Mesothelial cell of epicardium (in vitro differentiated cells): ENCODE results near the gene ABCC11. TPM values are rescaled to one million over a fixed set of nuclear protein-coding genes. Genes with fewer than 3 reads are reported as not detected.

Source experiments
- DNase-seq, 2 experiments: peaks; one replicate each; pipeline ENCODE4 v3.0.0; 2021; ENCODE audit warnings: low spot score in 2 of 2; ENCODE audit not compliant: unreplicated experiment in 2 of 2
- H3K27ac Mint-ChIP-seq: 2 replicates; pipeline ENCODE4 v1.8.0; 2021; ENCODE audit warnings: mixed read lengths
- H3K27me3 Mint-ChIP-seq: 2 replicates; pipeline ENCODE4 v1.8.0; 2021; ENCODE audit warnings: low read depth, mixed read lengths
- H3K36me3 Mint-ChIP-seq: 2 replicates; pipeline ENCODE4 v1.8.0; 2021; ENCODE audit warnings: mixed read lengths
- H3K4me1 Mint-ChIP-seq: 2 replicates; pipeline ENCODE4 v1.8.0; 2021; ENCODE audit warnings: mixed read lengths
- H3K4me3 Mint-ChIP-seq: 2 replicates; pipeline ENCODE4 v1.8.0; 2021; ENCODE audit warnings: mild to moderate bottlenecking, moderate library complexity, mixed read lengths
- H3K9me3 Mint-ChIP-seq: 2 replicates; pipeline ENCODE4 v1.8.0; 2021; ENCODE audit warnings: mixed read lengths
- total RNA-seq: library from RNA; stranded (reverse); gene quantifications from 3 replicates; pipeline ENCODE4 v1.2.1, GENCODE V29; 2021
- TF ChIP-seq, protein P1 (sequence below): fragments of 200-600 bp; sonication (generic); IDR thresholded peaks from one replicate; pipeline ENCODE4 v1.5.0; 2021; ENCODE audit warnings: antibody characterized with exemption; ENCODE audit not compliant: unreplicated experiment

ABCC11 gene
- total RNA-seq, 1 donor from 2014 or later: 0.47 TPM

DNA sequence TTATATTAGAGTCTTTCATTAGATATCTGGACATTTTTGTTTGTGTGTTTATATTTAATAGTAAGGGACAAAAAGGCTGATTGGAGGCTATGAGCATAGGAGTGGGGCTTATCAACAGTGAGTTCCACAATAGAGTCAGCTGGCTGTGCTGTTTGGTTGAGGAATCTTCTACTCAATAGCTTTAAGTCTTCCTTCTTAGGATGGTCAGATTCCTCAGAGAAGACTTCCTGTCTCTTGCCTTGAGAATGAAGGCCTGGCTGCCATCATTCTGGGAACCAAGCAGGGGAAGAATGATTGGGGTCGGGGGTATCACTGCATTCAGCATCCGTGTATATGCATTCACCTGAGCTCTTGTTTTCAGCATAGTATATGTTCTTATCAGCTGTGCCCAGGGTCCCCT is 31.9 kb upstream of the ABCC11 start:
- peaks cover 14% of the 10 kb centered on the region for H3K4me1 Mint-ChIP-seq
- no peak overlapping the region for H3K4me3 Mint-ChIP-seq
- H3K27ac Mint-ChIP-seq: no peak overlapping the region
- no peaks in the 10 kb centered on the region for H3K9me3 Mint-ChIP-seq
- H3K36me3 Mint-ChIP-seq: peaks cover 26% of the 10 kb centered on the region
- TF ChIP-seq, protein P1, sequence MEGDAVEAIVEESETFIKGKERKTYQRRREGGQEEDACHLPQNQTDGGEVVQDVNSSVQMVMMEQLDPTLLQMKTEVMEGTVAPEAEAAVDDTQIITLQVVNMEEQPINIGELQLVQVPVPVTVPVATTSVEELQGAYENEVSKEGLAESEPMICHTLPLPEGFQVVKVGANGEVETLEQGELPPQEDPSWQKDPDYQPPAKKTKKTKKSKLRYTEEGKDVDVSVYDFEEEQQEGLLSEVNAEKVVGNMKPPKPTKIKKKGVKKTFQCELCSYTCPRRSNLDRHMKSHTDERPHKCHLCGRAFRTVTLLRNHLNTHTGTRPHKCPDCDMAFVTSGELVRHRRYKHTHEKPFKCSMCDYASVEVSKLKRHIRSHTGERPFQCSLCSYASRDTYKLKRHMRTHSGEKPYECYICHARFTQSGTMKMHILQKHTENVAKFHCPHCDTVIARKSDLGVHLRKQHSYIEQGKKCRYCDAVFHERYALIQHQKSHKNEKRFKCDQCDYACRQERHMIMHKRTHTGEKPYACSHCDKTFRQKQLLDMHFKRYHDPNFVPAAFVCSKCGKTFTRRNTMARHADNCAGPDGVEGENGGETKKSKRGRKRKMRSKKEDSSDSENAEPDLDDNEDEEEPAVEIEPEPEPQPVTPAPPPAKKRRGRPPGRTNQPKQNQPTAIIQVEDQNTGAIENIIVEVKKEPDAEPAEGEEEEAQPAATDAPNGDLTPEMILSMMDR: no peak
- DNase-seq: no peak
- no peaks in the 10 kb centered on the region for H3K27me3 Mint-ChIP-seq

DNA sequence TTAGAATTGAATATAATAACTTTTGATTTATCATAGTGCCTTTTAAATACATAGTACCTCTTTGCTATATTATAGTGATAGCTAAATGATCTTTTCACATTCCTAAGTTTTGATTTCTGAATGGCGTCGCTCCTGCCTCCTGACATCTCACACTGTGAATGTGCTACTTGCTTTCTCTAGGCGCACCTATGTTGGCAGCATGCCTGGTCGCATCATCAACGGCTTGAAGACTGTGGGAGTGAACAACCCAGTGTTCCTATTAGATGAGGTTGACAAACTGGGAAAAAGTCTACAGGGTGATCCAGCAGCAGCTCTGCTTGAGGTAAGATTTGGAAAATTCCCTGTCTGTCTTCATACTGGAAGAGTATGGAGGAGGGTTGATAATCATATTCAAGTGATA is 29.8 kb upstream of the ABCC11 start:
- Mint-ChIP-seq H3K4me1 (peaks cover 14% of the 10 kb centered on the region), H3K36me3 (peaks cover 15% of the 10 kb centered on the region), H3K9me3 (no peaks in the 10 kb centered on the region), H3K27ac (peak overlapping the region; percentile 43), H3K27me3 (no peaks in the 10 kb centered on the region), H3K4me3 (no peak overlapping the region)
- TF ChIP-seq, protein P1: no peak
- DNase-seq: no peak

DNA sequence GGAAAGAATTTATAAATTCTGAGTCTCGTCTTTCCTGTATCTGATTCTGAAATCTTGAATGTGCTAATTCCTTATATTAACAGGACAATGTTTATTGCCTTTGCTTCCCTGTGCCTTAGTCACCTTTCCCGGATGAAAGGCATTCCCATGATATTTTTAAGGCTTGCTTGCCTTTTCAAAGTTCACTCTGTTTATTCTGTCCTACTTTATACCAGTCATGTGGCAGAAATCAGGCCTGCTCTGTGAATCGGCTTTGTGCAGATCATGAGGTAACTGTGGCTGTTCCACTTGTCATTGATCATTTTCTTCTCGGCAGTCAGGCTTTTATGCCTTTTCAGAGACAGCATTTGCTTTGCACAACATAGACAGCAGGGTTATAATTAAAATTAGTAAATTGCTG is 28.8 kb upstream of the ABCC11 start:
- no peak for DNase-seq
- Mint-ChIP-seq H3K27ac (peak overlapping the region; percentile 75), H3K4me3 (no peak overlapping the region), H3K36me3 (peaks cover 17% of the 10 kb centered on the region), H3K9me3 (no peaks in the 10 kb centered on the region), H3K4me1 (peaks cover 14% of the 10 kb centered on the region), H3K27me3 (no peaks in the 10 kb centered on the region)
- TF ChIP-seq, protein P1: no peak

DNA sequence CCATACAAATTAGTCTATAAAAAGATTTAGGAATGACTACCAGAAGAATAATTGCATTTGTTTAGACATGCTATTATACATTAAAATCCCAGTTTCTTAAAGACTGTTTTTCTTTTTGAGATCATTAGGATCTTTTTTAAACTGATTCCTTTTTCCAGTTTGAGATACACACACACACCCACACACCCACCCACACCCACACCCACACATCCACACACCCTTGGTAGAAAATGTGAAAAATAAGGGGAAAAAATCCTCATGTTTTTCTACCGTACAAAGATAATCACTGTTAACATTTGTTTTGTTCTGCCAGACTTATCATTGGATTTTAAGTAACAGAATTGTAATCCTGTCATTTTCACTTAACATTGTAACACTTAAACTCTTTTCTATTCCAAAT is 27.1 kb upstream of the ABCC11 start:
- Mint-ChIP-seq H3K27me3 (no peaks in the 10 kb centered on the region), H3K4me3 (no peak overlapping the region), H3K27ac (no peak overlapping the region), H3K9me3 (no peaks in the 10 kb centered on the region), H3K4me1 (peaks cover 14% of the 10 kb centered on the region), H3K36me3 (peaks cover 17% of the 10 kb centered on the region)
- DNase-seq: no peak
- TF ChIP-seq, protein P1: no peak

DNA sequence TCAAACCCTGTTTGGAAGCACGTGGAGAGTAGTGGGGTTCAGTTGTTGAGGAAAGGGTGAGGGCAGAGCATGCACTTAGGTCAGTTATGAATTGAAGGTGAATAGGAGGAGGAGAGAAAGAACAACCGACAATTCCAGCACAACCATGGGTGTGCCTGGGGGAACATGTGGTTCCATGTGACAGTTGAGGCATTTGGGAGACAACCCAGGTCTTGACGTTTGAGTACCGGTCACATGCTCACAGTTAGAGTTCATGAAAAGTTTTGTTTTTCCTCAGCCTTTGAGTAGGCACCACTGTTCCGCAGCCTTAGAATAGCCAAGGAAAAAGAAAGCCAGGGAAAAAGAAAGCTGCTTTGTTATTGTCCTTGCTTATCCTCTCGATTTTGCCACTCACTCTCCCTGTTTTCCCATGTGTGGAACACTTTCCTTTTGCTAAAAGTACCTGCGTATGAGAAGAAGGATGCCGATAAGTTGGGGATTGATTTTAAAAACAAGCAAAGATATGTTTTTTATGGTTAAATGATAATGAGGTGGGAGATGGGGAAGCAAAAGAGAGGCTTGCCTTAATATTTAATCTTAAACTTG is 25.6 kb upstream of the ABCC11 start:
- TF ChIP-seq, protein P1: no peak
- peaks cover 14% of the 10 kb centered on the region for H3K4me1 Mint-ChIP-seq
- H3K4me3 Mint-ChIP-seq: no peak overlapping the region
- H3K27me3 Mint-ChIP-seq: no peaks in the 10 kb centered on the region
- H3K27ac Mint-ChIP-seq: no peak overlapping the region
- no peaks in the 10 kb centered on the region for H3K9me3 Mint-ChIP-seq
- no peak for DNase-seq
- H3K36me3 Mint-ChIP-seq: peaks cover 12% of the 10 kb centered on the region

DNA sequence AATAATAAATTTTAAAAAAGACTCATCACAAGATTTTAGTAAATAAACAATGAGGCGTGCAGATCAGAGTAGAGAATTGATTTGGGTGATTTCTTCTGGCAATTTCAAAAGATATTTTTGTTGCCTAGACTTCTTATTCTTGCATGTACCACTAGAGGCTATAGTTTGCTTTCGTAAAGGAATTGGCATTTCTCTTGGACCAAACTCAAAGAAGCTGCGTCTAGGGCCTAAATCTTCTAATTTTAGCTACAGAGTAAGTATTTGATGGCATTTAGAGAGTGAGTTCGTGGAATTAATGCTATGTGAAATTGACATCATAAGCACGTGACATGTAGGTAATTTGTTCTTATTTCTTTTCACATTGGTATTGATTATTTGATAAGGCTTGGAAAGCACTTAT is 24.4 kb upstream of the ABCC11 start:
- H3K9me3 Mint-ChIP-seq: no peaks in the 10 kb centered on the region
- no peak overlapping the region for H3K4me3 Mint-ChIP-seq
- DNase-seq: no peak
- H3K4me1 Mint-ChIP-seq: peaks cover 11% of the 10 kb centered on the region
- TF ChIP-seq, protein P1: no peak
- H3K27ac Mint-ChIP-seq: no peak overlapping the region
- no peaks in the 10 kb centered on the region for H3K27me3 Mint-ChIP-seq
- peaks cover 9% of the 10 kb centered on the region for H3K36me3 Mint-ChIP-seq
